Left renal cortex interstitium (tissue), 4 donors: ENCODE results near the gene TMTC2. TPM values are rescaled to one million over a fixed set of nuclear protein-coding genes. Genes with fewer than 3 reads are reported as not detected.

ENCODE experiments used
- DNase-seq, 4 donors: peaks; one replicate each; pipeline ENCODE4 v3.0.0-alpha.2; 2013; ENCODE audit warnings: low read depth in 4 of 4, low spot score in 2 of 4, missing footprints in 1 of 4
- polyA plus RNA-seq, 4 donors: library from polyadenylated mRNA; unstranded; fragments of 120-200 nt; gene quantifications; one replicate each; pipeline ENCODE4 v1.2.1, GENCODE V29; 2013; ENCODE audit not compliant: insufficient read length in 4 of 4

Gene TMTC2
- polyA plus RNA-seq, 4 donors = 32.8 to 39.5 (median 38.3) TPM

GRCh38 chr12:82675246-82675645 lies 11.5 kb upstream of the TMTC2 start:
- DNase-seq = no peak

- DNase-seq = no peak
Measured at GRCh38 chr12:82682326-82682725, 4.4 kb upstream of the TMTC2 start.

- DNase-seq = no peak
Measured at GRCh38 chr12:82682851-82683261, 3.9 kb upstream of the TMTC2 start.

- DNase-seq = peak; percentile 85 to 92 (median 86)
Measured at GRCh38 chr12:82685790-82686167, 927 bp upstream of the TMTC2 start.

GRCh38 chr12:82687021-82688011 lies 610 bp downstream of the TMTC2 start:
- DNase-seq = peak in 2 of 4 donors; percentile 42 to 59

- DNase-seq = no peak
Measured at GRCh38 chr12:82688035-82688501, 1.4 kb downstream of the TMTC2 start.

GRCh38 chr12:82688596-82688995 lies 1.9 kb downstream of the TMTC2 start:
- DNase-seq = no peak

- DNase-seq = no peak
Measured at GRCh38 chr12:82690006-82690405, 3.3 kb downstream of the TMTC2 start.

- no peak for DNase-seq
Measured at GRCh38 chr12:82691513-82691912, 4.8 kb downstream of the TMTC2 start.

GRCh38 chr12:82694276-82694675 lies 7.6 kb downstream of the TMTC2 start:
- DNase-seq = no peak

- DNase-seq = no peak
Measured at GRCh38 chr12:82694970-82695369, 8.3 kb downstream of the TMTC2 start.

- DNase-seq = no peak
Measured at GRCh38 chr12:82695531-82695930, 8.8 kb downstream of the TMTC2 start.

- no peak for DNase-seq
Measured at GRCh38 chr12:82696543-82696942, 9.8 kb downstream of the TMTC2 start.

- DNase-seq = no peak
Measured at GRCh38 chr12:82698708-82699564, 12.2 kb downstream of the TMTC2 start.

- no peak for DNase-seq
Measured at GRCh38 chr12:82705774-82706173, 19.1 kb downstream of the TMTC2 start.

- peak in 2 of 4 donors; percentile 21 to 29 for DNase-seq
Measured at GRCh38 chr12:82708061-82708879, 21.6 kb downstream of the TMTC2 start.

- DNase-seq = no peak
Measured at GRCh38 chr12:82709794-82710355, 23.2 kb downstream of the TMTC2 start.

- no peak for DNase-seq
Measured at GRCh38 chr12:82710741-82711140, 24.0 kb downstream of the TMTC2 start.

- no peak for DNase-seq
Measured at GRCh38 chr12:82714427-82714826, 27.7 kb downstream of the TMTC2 start.

GRCh38 chr12:82721726-82722125 lies 35.0 kb downstream of the TMTC2 start:
- DNase-seq = no peak
